GM18951 (cell line): ENCODE data around the gene RALGAPA2.

Experiments
- POLR2A ChIP-seq: IDR thresholded peaks from 4 replicates; pipeline ENCODE4 v1.6.1; 2011; ENCODE audit warnings: mild to moderate bottlenecking; ENCODE audit not compliant: insufficient read length, insufficient read depth; ENCODE audit errors: extremely low read depth
- in situ Hi-C: fragments of 300-500 bp; cut with MboI; formaldehyde crosslinking; loops from one replicate; pipeline ENCODE4 v1.12.0; 2022; ENCODE audit warnings: low sequenced_read_pairs, mixed read lengths, inconsistent platforms; ENCODE audit not compliant: unreplicated experiment

RALGAPA2 gene

GRCh38 chr20:20465252-20465651 lies 247.2 kb downstream of the RALGAPA2 start:
- no peak for TF ChIP-seq POLR2A
- in situ Hi-C loops, result no loop called here

DNA sequence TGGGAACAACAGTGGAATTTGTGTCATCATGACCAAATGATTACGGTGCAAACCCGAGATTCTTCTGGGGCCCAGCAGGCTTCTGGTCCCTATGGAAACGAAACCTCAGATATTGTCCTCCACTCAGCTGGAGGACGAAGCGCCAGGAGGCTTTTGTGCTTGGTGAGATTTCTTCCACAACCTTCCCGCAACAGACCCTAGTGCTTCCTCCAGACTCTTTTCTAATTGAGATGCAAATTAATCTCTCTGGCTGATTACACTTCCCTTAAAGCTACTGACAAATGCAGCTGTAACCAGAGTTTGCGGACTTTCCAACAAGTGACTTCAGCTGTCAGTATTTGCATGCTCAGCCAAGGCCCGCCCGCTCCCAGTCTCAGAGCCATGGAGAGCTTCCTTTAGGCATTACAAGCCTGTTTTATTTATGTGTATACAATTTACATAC lies 248.5 kb downstream of the RALGAPA2 start:
- no peak for TF ChIP-seq POLR2A
- in situ Hi-C loops, result no loop called here

GRCh38 chr20:20462185-20462584 lies 250.3 kb downstream of the RALGAPA2 start:
- in situ Hi-C loops, result no loop called here

DNA sequence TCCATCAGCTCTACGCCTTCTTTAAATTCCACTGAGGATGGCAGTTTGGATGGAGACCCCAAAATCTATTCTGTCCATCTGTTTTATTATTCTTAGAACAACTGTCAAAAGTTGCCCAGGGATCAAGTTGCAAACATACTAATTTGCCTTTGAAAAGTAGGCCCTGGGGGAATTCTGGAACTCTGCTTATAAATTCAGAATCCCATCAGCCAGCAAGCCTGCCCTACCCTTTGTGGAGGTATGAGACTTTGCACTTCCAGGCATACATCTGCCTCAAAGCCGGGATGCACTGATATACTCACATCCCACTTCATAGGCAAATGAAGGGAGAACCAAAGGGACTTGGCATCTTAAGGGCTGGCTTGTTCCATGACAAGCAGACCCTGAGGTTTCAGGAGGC lies 250.9 kb downstream of the RALGAPA2 start:
- in situ Hi-C loops, result no loop called here
- TF ChIP-seq POLR2A, result no peak

More at GRCh38 chr20:20462185-20462584, 250.3 kb downstream of the RALGAPA2 start:
- TF ChIP-seq POLR2A, result no peak

- in situ Hi-C loops, result no loop called here
- TF ChIP-seq POLR2A, result no peak
Measured at GRCh38 chr20:20459726-20460125, 252.7 kb downstream of the RALGAPA2 start.

DNA sequence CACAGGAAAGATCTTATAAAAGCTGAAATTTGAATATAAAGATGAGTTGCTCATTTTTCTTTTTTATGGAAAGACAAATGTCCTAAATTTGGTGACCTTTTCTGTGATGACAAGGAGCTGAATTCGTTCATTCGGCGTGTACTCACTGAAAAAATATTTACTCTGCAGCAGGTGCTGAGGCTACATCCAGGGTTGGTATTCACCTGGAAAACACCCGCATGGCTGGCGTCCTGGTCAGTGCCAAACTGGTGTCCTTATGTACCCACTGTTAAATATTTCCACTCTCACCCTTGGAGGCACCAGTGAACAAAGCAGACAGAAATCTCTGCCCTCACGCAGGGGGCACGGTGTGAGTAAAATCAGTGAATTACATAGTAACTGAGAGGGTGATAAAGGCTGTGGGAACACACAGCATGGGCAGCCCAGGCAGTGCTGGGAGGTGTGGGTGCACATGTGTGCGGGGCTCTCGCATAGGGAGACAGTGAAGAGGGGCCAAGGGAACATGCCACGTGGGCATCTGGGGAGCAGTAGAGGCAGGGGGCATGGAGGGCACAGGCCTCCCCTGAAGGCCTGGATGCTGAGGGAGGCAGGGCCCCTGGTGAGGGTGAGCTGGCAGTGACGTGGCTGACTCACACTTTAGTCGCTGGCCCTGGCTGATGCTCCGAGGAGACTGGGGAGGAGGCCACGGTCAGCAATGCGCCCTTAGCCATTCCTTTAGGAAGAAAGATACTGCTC lies 254.9 kb downstream of the RALGAPA2 start:
- TF ChIP-seq POLR2A, result no peak

GRCh38 chr20:20456741-20457140 lies 255.7 kb downstream of the RALGAPA2 start:
- TF ChIP-seq POLR2A, result no peak
- in situ Hi-C loops, result no loop called here

More for the DNA sequence above, 254.9 kb downstream of the RALGAPA2 start:
- in situ Hi-C loops, result no loop called here

GRCh38 chr20:20455926-20456325 lies 256.5 kb downstream of the RALGAPA2 start:
- in situ Hi-C loops, result no loop called here
- no peak for TF ChIP-seq POLR2A

DNA sequence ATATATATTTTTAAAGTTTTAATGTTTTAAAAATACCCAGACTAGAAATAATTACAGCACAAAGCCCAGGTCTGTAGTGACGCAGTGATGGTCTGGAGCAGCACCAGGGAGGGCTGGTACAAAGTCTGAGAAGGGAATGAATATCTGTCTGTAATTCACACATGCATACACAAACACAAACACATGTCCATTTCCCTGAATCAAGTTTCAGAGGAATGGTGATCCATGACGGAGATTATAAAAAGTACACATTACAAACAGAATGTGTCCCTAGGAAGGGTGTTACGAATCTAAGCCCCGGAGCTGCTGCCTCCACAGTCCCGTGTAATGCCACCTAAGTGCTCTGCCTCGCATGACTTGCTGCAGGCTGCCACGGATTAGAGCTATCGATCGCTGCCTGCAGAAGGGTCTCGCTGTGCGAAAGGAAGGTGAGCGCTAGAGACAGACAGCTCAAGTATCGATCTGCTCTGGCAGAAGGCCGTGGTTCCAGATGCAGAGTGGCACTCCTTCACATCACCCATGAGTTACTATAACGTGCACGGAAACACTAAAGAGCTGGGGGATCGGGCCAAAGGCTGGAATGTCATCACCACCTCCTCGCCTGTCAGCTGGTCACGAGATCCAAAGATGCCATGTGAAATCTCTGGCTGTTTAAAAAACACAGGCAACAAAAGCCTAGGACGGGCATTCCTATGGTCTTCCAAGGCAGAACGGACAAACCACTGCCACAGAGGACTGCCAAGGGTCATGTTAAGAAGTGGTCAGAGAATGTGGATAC lies 257.4 kb downstream of the RALGAPA2 start:
- TF ChIP-seq POLR2A, result no peak
- in situ Hi-C loops, result no loop called here

- in situ Hi-C loops, result no loop called here
- TF ChIP-seq POLR2A, result no peak
Measured at GRCh38 chr20:20454367-20454766, 258.1 kb downstream of the RALGAPA2 start.

DNA sequence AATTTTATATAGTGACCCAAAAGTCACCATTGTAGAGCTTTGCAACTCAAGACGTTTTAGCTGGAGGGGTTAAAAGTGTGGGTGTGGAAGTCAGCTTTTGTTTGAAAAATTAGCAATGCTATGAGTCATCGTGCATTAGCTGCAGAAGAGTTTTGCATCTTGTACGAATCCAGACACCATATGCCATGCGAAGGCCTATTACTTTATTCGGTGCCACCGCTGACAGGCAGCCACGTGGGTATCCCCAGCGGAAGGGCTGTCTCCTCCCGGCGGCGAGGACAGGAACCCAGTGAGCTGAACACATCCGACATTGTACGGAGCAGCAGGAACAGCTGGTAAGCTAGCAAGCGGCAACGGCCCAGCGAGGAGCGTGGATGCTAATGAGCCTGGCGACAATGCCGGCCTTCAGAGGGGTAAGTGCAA lies 260.2 kb downstream of the RALGAPA2 start:
- TF ChIP-seq POLR2A, result peak; percentile 53
- in situ Hi-C loops, result no loop called here

DNA sequence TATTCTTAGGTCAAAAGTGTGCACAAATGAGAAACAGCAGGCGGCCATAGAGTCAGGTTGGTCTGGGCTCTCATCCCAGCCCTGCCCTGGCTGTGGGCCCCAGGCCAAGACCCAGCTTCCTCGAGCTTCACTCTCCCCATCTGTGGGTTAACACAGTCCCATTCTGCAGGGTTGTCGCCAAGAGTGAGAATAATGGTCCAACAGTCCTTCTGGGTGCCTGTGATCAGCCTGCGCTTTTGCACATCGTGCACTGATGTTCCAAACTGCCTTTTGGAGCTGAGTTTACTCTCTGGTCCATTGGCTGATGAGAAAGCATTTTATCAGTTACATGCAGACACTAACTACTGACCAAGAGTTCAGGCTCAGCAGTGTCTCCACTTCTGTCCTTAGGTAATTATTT lies 261.9 kb downstream of the RALGAPA2 start:
- in situ Hi-C loops, result no loop called here
- no peak for TF ChIP-seq POLR2A

GRCh38 chr20:20448881-20449280 lies 263.6 kb downstream of the RALGAPA2 start:
- in situ Hi-C loops, result no loop called here
- no peak for TF ChIP-seq POLR2A

GRCh38 chr20:20447196-20447595 lies 265.2 kb downstream of the RALGAPA2 start:
- in situ Hi-C loops, result no loop called here
- no peak for TF ChIP-seq POLR2A
